Activated CD4-positive, alpha-beta T cell treated with anti-CD3 and anti-CD28 coated beads, Interleukin-10, Interleukin-2, amounts not matched to agents 100 ng/mL and 50 ng/mL, durations not matched to agents 16 hours and 8 hours (primary cell): ENCODE data around the gene OR51B4.
"Not testable (repeated sequence)": the region's sequence is repeated elsewhere in the genome, so short reads cannot be mapped to it uniquely, and the experiment has no call there.

Experiments used
- DNase-seq: peaks from one replicate; pipeline ENCODE4 v3.0.0-alpha.2; 2020

The OR51B4 gene

GRCh38 chr11:5269715-5270147 lies 32.0 kb downstream of the OR51B4 start, which contains the start of gene HBE1:
HBE1 (minus strand) TSS chr11:5269945; CDS start chr11:5269890, 55 bp downstream.
- no peak for DNase-seq

- DNase-seq = no peak
These were observed 34.6 kb downstream of the OR51B4 start for GRCh38 chr11:5267033-5267563.

GRCh38 chr11:5266609-5267008 lies 35.1 kb downstream of the OR51B4 start:
- DNase-seq = no peak

- no peak for DNase-seq
These were observed 35.9 kb downstream of the OR51B4 start for GRCh38 chr11:5265832-5266231.

GRCh38 chr11:5258543-5259262 lies 43.0 kb downstream of the OR51B4 start:
- DNase-seq = no peak

- no peak for DNase-seq
These were observed 44.5 kb downstream of the OR51B4 start for GRCh38 chr11:5257296-5257695.

- not testable (repeated sequence) for DNase-seq
These were observed 46.9 kb downstream of the OR51B4 start, which contains the start of gene HBG2 for GRCh38 chr11:5254646-5255413. HBG2 (minus strand) TSS chr11:5254781; CDS start chr11:5254728, 53 bp downstream.

- not testable (repeated sequence) for DNase-seq
These were observed 47.7 kb downstream of the OR51B4 start for GRCh38 chr11:5254023-5254422.

GRCh38 chr11:5253440-5253839 lies 48.3 kb downstream of the OR51B4 start:
- DNase-seq = not testable (repeated sequence)

GRCh38 chr11:5252919-5253265 lies 48.9 kb downstream of the OR51B4 start:
- DNase-seq = no peak

GRCh38 chr11:5252192-5252918 lies 49.4 kb downstream of the OR51B4 start:
- DNase-seq = no peak

- no peak for DNase-seq
These were observed 50.0 kb downstream of the OR51B4 start for GRCh38 chr11:5251746-5252145.
